HEK293 (cell line): ENCODE data around the gene BRCC3.

Source experiments
- PBX3 ChIP-seq: sonication (generic); formaldehyde crosslinking; IDR thresholded peaks from 2 replicates; pipeline ENCODE4 v1.8.1; 2022; ENCODE audit warnings: mild to moderate bottlenecking, moderate library complexity, missing genetic modification reagents
- TSHZ1 ChIP-seq: fragments of 450-650 bp; formaldehyde crosslinking; IDR thresholded peaks from 2 replicates; pipeline ENCODE4 v1.5.1; 2016; ENCODE audit warnings: missing biosample characterization, missing genetic modification characterization, borderline replicate concordance
- YY1 ChIP-seq: fragments of 450-650 bp; formaldehyde crosslinking; IDR thresholded peaks from 2 replicates; pipeline ENCODE4 v1.5.1; 2018; ENCODE audit warnings: missing biosample characterization, missing genetic modification characterization
- ZNF16 ChIP-seq: fragments of 450-650 bp; formaldehyde crosslinking; IDR thresholded peaks from 2 replicates; pipeline ENCODE4 v1.5.1; 2016; ENCODE audit warnings: low read depth, missing biosample characterization, missing genetic modification characterization
- TF ChIP-seq, protein P1 (sequence below): fragments of 450-650 bp; formaldehyde crosslinking; IDR thresholded peaks from 2 replicates; pipeline ENCODE4 v1.5.1; 2016; ENCODE audit warnings: missing biosample characterization, missing genetic modification characterization

DNA sequence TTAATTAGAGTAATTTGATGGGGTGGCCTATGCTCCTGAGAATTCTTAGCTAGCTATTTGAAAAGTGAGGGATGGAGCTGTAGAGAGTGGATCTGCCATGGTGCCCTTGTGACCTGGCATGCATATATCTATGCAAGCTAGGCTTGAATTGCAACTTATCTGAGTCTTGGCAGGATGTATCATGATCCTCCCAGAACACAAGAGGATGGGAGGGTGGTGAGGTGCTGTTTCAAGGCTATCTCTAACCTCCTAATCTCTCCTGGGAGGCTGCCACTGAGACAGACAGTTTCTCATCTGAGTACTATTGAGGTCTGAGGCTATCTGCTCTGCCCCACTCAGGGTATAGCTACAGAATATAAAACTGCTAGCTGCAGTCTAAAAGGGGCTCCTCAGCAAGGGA lies 56.6 kb downstream of the BRCC3 start:
- TF ChIP-seq, protein P1, sequence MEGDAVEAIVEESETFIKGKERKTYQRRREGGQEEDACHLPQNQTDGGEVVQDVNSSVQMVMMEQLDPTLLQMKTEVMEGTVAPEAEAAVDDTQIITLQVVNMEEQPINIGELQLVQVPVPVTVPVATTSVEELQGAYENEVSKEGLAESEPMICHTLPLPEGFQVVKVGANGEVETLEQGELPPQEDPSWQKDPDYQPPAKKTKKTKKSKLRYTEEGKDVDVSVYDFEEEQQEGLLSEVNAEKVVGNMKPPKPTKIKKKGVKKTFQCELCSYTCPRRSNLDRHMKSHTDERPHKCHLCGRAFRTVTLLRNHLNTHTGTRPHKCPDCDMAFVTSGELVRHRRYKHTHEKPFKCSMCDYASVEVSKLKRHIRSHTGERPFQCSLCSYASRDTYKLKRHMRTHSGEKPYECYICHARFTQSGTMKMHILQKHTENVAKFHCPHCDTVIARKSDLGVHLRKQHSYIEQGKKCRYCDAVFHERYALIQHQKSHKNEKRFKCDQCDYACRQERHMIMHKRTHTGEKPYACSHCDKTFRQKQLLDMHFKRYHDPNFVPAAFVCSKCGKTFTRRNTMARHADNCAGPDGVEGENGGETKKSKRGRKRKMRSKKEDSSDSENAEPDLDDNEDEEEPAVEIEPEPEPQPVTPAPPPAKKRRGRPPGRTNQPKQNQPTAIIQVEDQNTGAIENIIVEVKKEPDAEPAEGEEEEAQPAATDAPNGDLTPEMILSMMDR, result no peak
- TF ChIP-seq TSHZ1 (tag by site-specific recombination) (no peak), PBX3 (CRISPR knock-in tag) (no peak), ZNF16 (tag by site-specific recombination) (no peak), YY1 (tag by site-specific recombination) (no peak)
